ENCODE measurements around the gene ADAMTSL3.

ADAMTSL3 gene

GRCh38 chr15:83890587-83890986 lies 236.7 kb downstream of the ADAMTSL3 start:
- no peak for DNase-seq

- no peak for DNase-seq
Observed at GRCh38 chr15:83892498-83892897, 238.6 kb downstream of the ADAMTSL3 start.

- DNase-seq = no peak
Observed at GRCh38 chr15:83893308-83893707, 239.4 kb downstream of the ADAMTSL3 start.

- DNase-seq = no peak
Observed at GRCh38 chr15:83897037-83897436, 243.1 kb downstream of the ADAMTSL3 start.

- DNase-seq = no peak
Observed at GRCh38 chr15:83898361-83898760, 244.4 kb downstream of the ADAMTSL3 start.

GRCh38 chr15:83899670-83900069 lies 245.7 kb downstream of the ADAMTSL3 start:
- no peak for DNase-seq

- DNase-seq = no peak
Observed at GRCh38 chr15:83904107-83905040, 250.5 kb downstream of the ADAMTSL3 start.

- DNase-seq = no peak
Observed at GRCh38 chr15:83905556-83906273, 251.8 kb downstream of the ADAMTSL3 start.

GRCh38 chr15:83911345-83911744 lies 257.4 kb downstream of the ADAMTSL3 start:
- DNase-seq = no peak

GRCh38 chr15:83912343-83912742 lies 258.4 kb downstream of the ADAMTSL3 start:
- no peak for DNase-seq

GRCh38 chr15:83913034-83913632 lies 259.2 kb downstream of the ADAMTSL3 start:
- DNase-seq = no peak

GRCh38 chr15:83914906-83915305 lies 261.0 kb downstream of the ADAMTSL3 start:
- no peak for DNase-seq

- no peak for DNase-seq
Observed at GRCh38 chr15:83917432-83917831, 263.5 kb downstream of the ADAMTSL3 start.

GRCh38 chr15:83918011-83918410 lies 264.1 kb downstream of the ADAMTSL3 start:
- DNase-seq = no peak

GRCh38 chr15:83919319-83919830 lies 265.5 kb downstream of the ADAMTSL3 start:
- no peak for DNase-seq

GRCh38 chr15:83919978-83920510 lies 266.1 kb downstream of the ADAMTSL3 start:
- no peak for DNase-seq

GRCh38 chr15:83922649-83923294 lies 268.8 kb downstream of the ADAMTSL3 start:
- no peak for DNase-seq

- no peak for DNase-seq
Observed at GRCh38 chr15:83926116-83926515, 272.2 kb downstream of the ADAMTSL3 start.

- DNase-seq = no peak
Observed at GRCh38 chr15:83927704-83928391, 273.9 kb downstream of the ADAMTSL3 start.

GRCh38 chr15:83928392-83928734 lies 274.4 kb downstream of the ADAMTSL3 start:
- no peak for DNase-seq

- DNase-seq = no peak
Observed at GRCh38 chr15:83928878-83929418, 275.0 kb downstream of the ADAMTSL3 start.

- DNase-seq = no peak
Observed at GRCh38 chr15:83929619-83930018, 275.7 kb downstream of the ADAMTSL3 start.

All from DMS 273 treated with DMSO at 0.1 percent for 48 hours (cell line).